Measurements from ENCODE around the gene DGCR8.

GRCh38 chr22:20125201-20126174, 45.4 kb downstream of the DGCR8 start:
- no peak for TF ChIP-seq CTCF (IDR thresholded peaks at IDR 0.05; ENCODE audit: low read depth, low read length)
- no peak for TF ChIP-seq EZH2phosphoT487 (IDR thresholded peaks at IDR 0.05; ENCODE audit: low read depth)

Measured in OCI-LY3 (cell line).